Osteoblast (primary cell): Measurements from ENCODE around the gene CSPG5. TPM values are rescaled to one million over a fixed set of nuclear protein-coding genes. Genes with fewer than 3 reads are reported as not detected.

ENCODE experiments used
- DNase-seq: peaks from one replicate; pipeline ENCODE4 v3.0.0; 2011; ENCODE audit warnings: low spot score, mixed read lengths; ENCODE audit not compliant: insufficient read length; ENCODE audit errors: missing footprints
- H2AFZ ChIP-seq: 2 replicates; pipeline ENCODE4 v1.6.0; 2011; ENCODE audit warnings: mild to moderate bottlenecking, low read length
- H3K27ac ChIP-seq: 2 replicates; pipeline ENCODE4 v1.5.1; 2011; ENCODE audit warnings: mild to moderate bottlenecking, low read depth, low read length, moderate library complexity
- H3K27me3 ChIP-seq: 2 replicates; pipeline ENCODE4 v1.6.0; 2012; ENCODE audit warnings: mild to moderate bottlenecking, control low read depth, inconsistent platforms, low read length, moderate library complexity; ENCODE audit not compliant: insufficient read depth
- H3K36me3 ChIP-seq: 2 replicates; pipeline ENCODE4 v1.5.1; 2011; ENCODE audit warnings: mild to moderate bottlenecking, low read length, control low read depth, moderate library complexity; ENCODE audit not compliant: insufficient read depth
- H3K4me1 ChIP-seq: 2 replicates; pipeline ENCODE4 v1.5.1; 2011; ENCODE audit warnings: mild to moderate bottlenecking, low read length, control low read depth, moderate library complexity; ENCODE audit not compliant: insufficient read depth
- H3K4me2 ChIP-seq: 2 replicates; pipeline ENCODE4 v1.6.0; 2011; ENCODE audit warnings: mild to moderate bottlenecking, low read length; ENCODE audit not compliant: insufficient read depth
- H3K4me3 ChIP-seq: fragments of 200-600 bp; sonication (generic); 3 replicates; pipeline ENCODE4 v1.5.1; 2012; ENCODE audit warnings: mild to moderate bottlenecking, low read length, inconsistent platforms; ENCODE audit not compliant: insufficient read depth
- H3K79me2 ChIP-seq: 2 replicates; pipeline ENCODE4 v1.6.0; 2012; ENCODE audit warnings: mild to moderate bottlenecking, low read length, control low read depth, inconsistent platforms; ENCODE audit not compliant: insufficient read depth
- H3K9me3 ChIP-seq: 2 replicates; pipeline ENCODE4 v1.5.1; 2011; ENCODE audit warnings: low read depth, low read length, control low read depth
- H4K20me1 ChIP-seq: 2 replicates; pipeline ENCODE4 v1.6.0; 2012; ENCODE audit warnings: mild to moderate bottlenecking, low read length, control low read depth; ENCODE audit not compliant: insufficient read depth
- total RNA-seq: library from RNA; depleted of rRNA; stranded (reverse); fragments of >200 nt; gene quantifications from 2 replicates; pipeline ENCODE4 v1.2.3, GENCODE V29; 2012
- TF ChIP-seq, protein P1 (sequence below): IDR thresholded peaks from 2 replicates; pipeline ENCODE4 v1.5.1; 2011; ENCODE audit warnings: mild to moderate bottlenecking, low read depth, low read length, moderate library complexity; ENCODE audit errors: extremely low read depth

The CSPG5 gene
- total RNA-seq, 1 donor = under 0.01 TPM

DNA sequence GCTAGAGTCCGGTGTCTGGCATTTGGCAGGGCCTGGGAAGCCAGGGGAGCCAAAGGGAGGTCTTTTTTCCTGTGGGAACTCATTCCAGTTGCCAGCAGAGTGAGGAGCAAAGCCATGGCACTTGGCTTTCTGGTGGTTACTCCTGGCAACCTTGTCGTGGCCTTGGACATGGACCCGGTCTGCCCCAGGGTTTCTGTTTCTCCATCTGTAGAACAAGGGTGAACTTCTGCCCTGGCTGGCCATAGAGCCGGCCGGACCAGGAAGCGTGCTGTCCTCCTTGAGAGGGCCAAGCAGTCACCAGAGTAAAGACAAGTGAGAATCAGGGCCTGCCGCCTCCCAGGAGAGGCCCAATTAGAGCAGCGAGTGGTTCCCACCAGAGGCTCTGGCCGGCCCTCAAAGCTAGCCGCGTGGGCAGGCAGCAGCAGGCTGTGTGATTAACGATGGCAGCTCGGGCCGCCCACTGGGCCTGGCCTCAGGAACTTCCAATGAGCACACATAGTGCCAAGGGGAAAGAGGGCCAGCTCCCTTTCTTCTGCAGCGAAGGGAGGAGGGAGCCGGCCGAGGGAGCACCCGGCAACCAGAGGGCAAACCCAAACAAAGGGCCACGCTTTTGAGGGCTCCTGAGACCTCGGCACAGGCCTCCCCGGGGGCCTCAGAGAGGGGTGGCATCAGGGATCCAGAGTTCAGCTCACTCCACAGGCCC is 36.0 kb downstream of the CSPG5 start:
- no peaks in the 10 kb centered on the region for H3K9me3 ChIP-seq
- DNase-seq = peak; percentile 95
- H3K36me3 ChIP-seq = no peaks in the 10 kb centered on the region
- no peaks in the 10 kb centered on the region for H3K79me2 ChIP-seq
- TF ChIP-seq, protein P1, sequence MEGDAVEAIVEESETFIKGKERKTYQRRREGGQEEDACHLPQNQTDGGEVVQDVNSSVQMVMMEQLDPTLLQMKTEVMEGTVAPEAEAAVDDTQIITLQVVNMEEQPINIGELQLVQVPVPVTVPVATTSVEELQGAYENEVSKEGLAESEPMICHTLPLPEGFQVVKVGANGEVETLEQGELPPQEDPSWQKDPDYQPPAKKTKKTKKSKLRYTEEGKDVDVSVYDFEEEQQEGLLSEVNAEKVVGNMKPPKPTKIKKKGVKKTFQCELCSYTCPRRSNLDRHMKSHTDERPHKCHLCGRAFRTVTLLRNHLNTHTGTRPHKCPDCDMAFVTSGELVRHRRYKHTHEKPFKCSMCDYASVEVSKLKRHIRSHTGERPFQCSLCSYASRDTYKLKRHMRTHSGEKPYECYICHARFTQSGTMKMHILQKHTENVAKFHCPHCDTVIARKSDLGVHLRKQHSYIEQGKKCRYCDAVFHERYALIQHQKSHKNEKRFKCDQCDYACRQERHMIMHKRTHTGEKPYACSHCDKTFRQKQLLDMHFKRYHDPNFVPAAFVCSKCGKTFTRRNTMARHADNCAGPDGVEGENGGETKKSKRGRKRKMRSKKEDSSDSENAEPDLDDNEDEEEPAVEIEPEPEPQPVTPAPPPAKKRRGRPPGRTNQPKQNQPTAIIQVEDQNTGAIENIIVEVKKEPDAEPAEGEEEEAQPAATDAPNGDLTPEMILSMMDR = no peak
- no peak overlapping the region for H3K4me3 ChIP-seq
- no peak overlapping the region for H3K27ac ChIP-seq
- H3K4me2 ChIP-seq = peak overlapping the region; percentile 50
- H3K27me3 ChIP-seq = no peaks in the 10 kb centered on the region
- H3K4me1 ChIP-seq = no peaks in the 10 kb centered on the region
- H4K20me1 ChIP-seq = no peaks in the 10 kb centered on the region
- peak overlapping the region; percentile 86 for H2AFZ ChIP-seq

DNA sequence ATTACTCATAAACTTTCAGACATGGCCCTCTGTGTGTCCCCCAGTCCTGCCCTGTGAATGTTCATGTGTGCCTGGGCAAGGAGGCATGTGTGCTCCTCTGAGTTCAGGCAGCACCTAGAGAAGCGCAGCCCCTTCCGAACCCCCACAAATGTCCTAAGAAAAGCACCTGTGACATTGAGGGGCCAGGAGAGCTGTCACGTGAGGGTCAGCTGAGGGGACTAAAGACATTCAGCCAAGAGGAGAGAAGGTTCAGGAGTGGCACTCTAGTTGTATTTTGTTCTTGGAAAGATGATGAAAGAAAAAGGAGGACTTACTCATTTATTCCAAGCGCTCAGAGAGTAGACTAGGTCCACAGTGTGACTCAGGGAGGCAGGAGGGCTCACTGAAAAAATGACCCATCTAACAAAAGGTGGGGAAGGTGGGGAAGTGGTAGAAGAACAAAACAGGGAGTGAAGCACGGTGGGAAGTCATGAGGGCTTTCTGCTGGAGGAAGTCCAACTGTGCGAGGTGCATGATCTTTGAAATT is 37.0 kb downstream of the CSPG5 start:
- no peaks in the 10 kb centered on the region for H3K4me1 ChIP-seq
- no peak overlapping the region for H3K4me2 ChIP-seq
- H4K20me1 ChIP-seq = no peaks in the 10 kb centered on the region
- H3K36me3 ChIP-seq = no peaks in the 10 kb centered on the region
- H2AFZ ChIP-seq = no peak overlapping the region
- TF ChIP-seq, protein P1 = no peak
- H3K9me3 ChIP-seq = no peaks in the 10 kb centered on the region
- H3K27ac ChIP-seq = no peak overlapping the region
- no peak for DNase-seq
- no peaks in the 10 kb centered on the region for H3K79me2 ChIP-seq
- no peak overlapping the region for H3K4me3 ChIP-seq
- H3K27me3 ChIP-seq = no peaks in the 10 kb centered on the region

DNA sequence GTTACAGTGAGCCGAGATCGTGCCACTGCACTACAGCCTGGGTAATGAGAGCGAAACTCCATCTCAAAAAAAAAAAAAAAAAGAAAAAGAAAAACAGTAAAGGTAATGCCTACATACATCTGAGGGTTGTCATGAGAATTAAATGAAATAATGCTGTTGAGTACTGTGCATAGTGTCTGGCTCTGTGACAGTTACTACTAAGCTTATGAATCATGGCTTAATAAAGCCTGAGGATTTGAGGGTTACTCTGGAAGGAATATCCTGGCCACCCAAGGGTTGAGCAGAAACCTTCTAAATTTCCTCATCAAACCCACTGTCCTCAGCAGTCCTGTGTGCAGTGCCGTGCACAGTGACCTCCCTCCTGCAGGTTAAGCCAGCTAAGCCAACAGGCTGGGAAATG is 38.4 kb downstream of the CSPG5 start:
- Histone ChIP-seq H3K36me3 (no peaks in the 10 kb centered on the region), H3K9me3 (no peaks in the 10 kb centered on the region), H3K4me3 (no peak overlapping the region), H3K79me2 (no peaks in the 10 kb centered on the region), H3K4me1 (no peaks in the 10 kb centered on the region), H4K20me1 (no peaks in the 10 kb centered on the region), H3K27me3 (no peaks in the 10 kb centered on the region), H3K27ac (no peak overlapping the region), H3K4me2 (no peak overlapping the region), H2AFZ (no peak overlapping the region)
- TF ChIP-seq, protein P1 = no peak
- peak; percentile 87 for DNase-seq

DNA sequence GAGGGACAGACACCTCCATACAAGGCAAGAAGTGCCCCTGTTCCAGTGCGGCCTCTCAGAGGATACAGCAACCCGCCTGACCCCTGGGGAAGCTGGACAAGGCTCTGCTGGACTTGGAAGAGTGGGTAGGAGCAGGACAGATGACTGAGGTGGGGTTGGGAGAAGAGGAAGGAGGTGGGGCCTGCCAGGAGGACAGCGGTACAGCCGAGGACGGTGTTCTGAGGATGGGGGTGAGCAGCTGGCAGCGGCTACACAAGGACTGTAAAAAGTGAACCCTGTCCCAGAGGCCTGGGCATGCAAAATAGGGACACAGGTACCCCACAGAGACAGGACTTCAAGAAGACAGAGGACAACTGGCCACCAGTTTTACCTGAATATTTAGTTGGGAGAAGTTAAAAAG is 41.7 kb downstream of the CSPG5 start:
- Histone ChIP-seq H3K4me2 (no peak overlapping the region), H4K20me1 (no peaks in the 10 kb centered on the region), H3K4me3 (no peak overlapping the region), H2AFZ (no peak overlapping the region), H3K27ac (no peak overlapping the region), H3K79me2 (no peaks in the 10 kb centered on the region), H3K4me1 (no peaks in the 10 kb centered on the region), H3K27me3 (no peaks in the 10 kb centered on the region), H3K36me3 (no peaks in the 10 kb centered on the region), H3K9me3 (no peaks in the 10 kb centered on the region)
- TF ChIP-seq, protein P1 = no peak
- DNase-seq = peak; percentile 59
